HG03108 (cell line): Measurements from ENCODE around the gene CDK14.

Experiments used
- ATAC-seq: cut with Tn5 transposase; IDR thresholded peaks from one replicate; pipeline ENCODE4 v1.9.1; 2021; ENCODE audit warnings: moderate library complexity; ENCODE audit not compliant: unreplicated experiment

Gene CDK14

GRCh38 chr7:90677486-90678404 lies 81.6 kb downstream of the CDK14 start:
- no peak for ATAC-seq

GRCh38 chr7:90678986-90679385 lies 82.9 kb downstream of the CDK14 start:
- ATAC-seq = no peak

GRCh38 chr7:90680484-90680883 lies 84.4 kb downstream of the CDK14 start:
- ATAC-seq = no peak

- ATAC-seq = no peak
Measured at GRCh38 chr7:90681336-90682022, 85.4 kb downstream of the CDK14 start.

GRCh38 chr7:90686146-90686545 lies 90.0 kb downstream of the CDK14 start:
- no peak for ATAC-seq

- no peak for ATAC-seq
Measured at GRCh38 chr7:90688810-90689209, 92.7 kb downstream of the CDK14 start.

GRCh38 chr7:90689260-90689659 lies 93.1 kb downstream of the CDK14 start:
- ATAC-seq = no peak

GRCh38 chr7:90690159-90690858 lies 94.2 kb downstream of the CDK14 start:
- ATAC-seq = no peak

- no peak for ATAC-seq
Measured at GRCh38 chr7:90692396-90692795, 96.3 kb downstream of the CDK14 start.

- no peak for ATAC-seq
Measured at GRCh38 chr7:90692947-90693346, 96.8 kb downstream of the CDK14 start.

GRCh38 chr7:90693939-90694338 lies 97.8 kb downstream of the CDK14 start:
- ATAC-seq = no peak

- ATAC-seq = no peak
Measured at GRCh38 chr7:90698616-90699015, 102.5 kb downstream of the CDK14 start.

- ATAC-seq = peak; percentile 51
Measured at GRCh38 chr7:90701021-90701420, 104.9 kb downstream of the CDK14 start.

- no peak for ATAC-seq
Measured at GRCh38 chr7:90701771-90702170, 105.7 kb downstream of the CDK14 start.

- ATAC-seq = no peak
Measured at GRCh38 chr7:90705391-90706071, 109.4 kb downstream of the CDK14 start.

GRCh38 chr7:90706072-90706716 lies 110.1 kb downstream of the CDK14 start:
- ATAC-seq = no peak

- ATAC-seq = peak; percentile 39
Measured at GRCh38 chr7:90708841-90709317, 112.8 kb downstream of the CDK14 start.

GRCh38 chr7:90709501-90710465 lies 113.7 kb downstream of the CDK14 start:
- peak; percentile 46 for ATAC-seq

GRCh38 chr7:90710466-90710850 lies 114.3 kb downstream of the CDK14 start:
- peak; percentile 6 for ATAC-seq
